NCI-H2227 treated with DMSO at 0.1 percent for 48 hours (cell line): ENCODE results near the gene PSMB5.

Source experiments
- DNase-seq: peaks from one replicate; lab custom pipeline; 2025; lab: John Stamatoyannopoulos, UW

The PSMB5 gene

DNA sequence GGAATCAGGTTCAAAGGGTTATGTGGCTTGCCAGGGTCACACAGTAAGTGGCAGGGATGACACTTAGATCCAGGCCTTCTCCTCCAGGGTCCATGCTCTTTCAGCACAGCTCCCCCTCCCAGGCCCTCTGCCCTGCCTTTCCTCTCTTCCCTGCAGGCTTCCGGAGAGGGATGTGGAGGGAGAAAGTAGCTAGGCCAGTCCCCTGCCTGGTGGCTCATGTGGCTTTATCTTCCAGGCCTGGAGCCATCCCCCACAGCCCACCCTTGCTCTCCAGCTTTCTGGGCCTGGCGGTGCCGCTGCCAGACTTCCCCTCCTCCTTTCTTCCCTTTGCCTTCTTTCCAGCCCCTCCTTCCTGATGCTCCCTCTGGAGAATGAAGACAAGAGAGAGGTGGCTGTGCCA, 9.1 kb upstream of the PSMB5 start:
- no peak for DNase-seq

DNA sequence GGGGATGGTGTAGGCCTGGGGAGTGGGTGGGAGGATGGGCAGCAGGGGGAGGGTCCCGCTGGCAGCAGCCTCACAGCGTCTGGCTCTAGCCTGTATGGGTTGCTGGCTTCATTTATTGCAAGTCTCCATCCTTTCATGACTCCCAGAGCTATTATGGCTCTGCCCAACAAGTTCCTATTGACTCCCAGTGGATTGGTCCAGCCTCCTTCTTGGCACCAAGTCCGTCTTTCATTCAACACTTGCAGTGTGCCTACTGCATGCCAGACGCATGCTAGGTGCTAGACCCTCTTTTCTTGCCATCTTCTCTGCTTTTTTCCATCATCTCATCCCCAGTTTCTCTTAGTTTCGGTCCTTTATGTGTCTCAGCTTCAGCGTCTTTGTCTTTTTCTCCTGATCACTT, 8.4 kb upstream of the PSMB5 start:
- DNase-seq = no peak

DNA sequence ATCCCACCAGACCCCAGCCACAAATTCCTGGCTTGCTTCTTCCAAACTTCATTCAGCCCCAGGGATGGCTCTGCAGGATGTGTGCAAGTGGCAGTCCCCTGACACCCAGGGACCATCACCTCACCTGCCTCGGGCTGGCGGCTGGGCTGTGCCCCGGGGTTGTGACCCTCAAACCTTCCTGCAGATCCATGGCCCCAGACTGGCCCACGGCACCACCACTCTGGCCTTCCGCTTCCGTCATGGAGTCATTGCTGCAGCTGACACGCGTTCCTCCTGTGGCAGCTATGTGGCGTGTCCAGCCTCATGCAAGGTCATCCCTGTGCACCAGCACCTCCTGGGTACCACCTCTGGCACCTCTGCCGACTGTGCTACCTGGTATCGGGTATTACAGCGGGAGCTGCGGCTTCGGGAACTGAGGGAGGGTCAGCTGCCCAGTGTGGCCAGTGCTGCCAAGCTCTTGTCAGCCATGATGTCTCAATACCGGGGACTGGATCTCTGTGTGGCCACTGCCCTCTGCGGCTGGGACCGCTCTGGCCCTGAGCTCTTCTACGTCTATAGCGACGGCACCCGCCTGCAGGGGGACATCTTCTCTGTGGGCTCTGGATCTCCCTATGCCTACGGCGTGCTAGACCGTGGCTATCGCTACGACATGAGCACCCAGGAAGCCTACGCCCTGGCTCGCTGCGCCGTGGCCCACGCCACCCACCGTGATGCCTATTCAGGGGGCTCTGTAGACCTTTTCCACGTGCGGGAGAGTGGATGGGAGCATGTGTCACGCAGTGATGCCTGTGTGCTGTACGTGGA, 7.7 kb upstream of the PSMB5 start, which contains the start of gene PSMB11:
PSMB11 (plus strand) TSS at position 51 of the 804 bp plus-strand sequence; CDS start at position 65, 14 bp downstream.
- no peak for DNase-seq

DNA sequence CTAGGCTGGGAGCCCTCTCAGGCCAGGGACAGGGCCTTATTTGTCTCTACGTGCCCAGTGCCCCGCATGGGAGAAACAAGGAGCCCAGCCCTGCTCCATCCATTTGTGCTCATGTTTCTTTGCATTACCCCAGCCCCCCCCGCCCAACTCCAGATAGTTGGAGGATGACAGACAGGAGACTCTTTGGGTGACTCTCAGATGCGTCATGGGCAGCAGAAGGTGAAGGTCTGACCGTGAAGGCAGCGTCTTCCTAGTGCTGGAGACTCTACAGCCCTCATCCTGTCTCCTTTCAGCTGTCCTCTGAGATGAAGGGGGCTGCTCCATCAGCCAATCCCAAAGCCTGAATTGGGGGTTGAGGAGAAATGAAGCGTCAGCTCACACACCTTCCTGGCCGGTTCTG, 7.0 kb upstream of the PSMB5 start:
- no peak for DNase-seq

DNA sequence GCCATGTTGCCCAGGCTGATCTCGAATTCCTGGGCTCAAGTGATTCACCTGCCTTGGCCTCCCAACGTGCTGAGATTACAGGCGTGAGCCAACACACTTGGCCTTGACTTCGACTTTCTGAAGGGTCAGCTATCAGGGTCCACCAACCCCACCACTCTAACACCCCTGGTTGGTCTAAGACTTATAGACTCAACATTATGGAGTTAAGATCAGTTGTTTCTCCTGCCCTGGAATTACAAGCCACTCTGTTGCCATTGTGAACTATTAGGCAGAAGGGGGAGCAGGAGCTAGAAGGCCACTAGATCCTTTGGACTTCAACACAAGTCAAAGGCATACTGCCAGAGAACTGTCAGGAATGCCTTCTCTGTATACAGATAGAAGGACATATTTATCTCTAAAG, 5.4 kb upstream of the PSMB5 start:
- no peak for DNase-seq

DNA sequence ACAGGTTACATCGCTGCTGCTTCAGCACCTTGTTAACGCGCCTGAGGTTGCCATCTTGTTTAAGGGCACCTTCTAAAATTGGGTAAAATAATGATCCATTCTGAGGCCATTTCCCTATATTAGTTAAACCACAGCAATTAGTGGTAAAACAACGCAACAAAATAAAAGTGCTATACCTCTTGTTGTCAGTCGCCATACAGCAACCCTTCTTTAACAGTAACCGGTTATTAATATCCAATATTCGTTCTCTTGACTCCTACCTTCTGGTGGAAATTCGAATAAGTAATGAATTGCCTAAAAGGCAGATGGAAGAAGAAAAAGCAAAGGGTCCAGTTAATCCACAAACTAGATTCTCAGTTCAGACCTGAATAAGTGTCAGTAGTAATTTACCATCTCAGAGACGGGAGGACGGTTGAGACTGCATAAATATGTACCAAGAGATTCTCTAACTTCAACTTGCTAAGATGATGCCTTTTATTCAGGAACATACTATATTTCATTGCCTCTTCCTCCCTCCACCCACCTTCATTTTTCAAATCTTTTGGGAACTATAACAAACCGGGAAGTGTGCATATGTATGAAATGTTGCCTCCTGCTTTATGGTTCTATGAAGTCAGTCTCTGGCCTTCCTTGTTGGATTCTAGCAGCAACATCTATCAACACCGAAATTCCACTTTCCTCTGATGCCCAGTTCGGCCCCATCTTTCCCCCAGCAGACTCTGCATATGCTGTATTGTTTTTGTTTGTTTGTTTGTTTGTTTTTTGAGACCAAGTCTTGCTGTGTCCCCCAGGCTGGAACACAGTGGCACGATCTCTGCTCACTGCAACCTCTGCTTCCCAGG, 824 bp upstream of the PSMB5 start:
- no peak for DNase-seq

DNA sequence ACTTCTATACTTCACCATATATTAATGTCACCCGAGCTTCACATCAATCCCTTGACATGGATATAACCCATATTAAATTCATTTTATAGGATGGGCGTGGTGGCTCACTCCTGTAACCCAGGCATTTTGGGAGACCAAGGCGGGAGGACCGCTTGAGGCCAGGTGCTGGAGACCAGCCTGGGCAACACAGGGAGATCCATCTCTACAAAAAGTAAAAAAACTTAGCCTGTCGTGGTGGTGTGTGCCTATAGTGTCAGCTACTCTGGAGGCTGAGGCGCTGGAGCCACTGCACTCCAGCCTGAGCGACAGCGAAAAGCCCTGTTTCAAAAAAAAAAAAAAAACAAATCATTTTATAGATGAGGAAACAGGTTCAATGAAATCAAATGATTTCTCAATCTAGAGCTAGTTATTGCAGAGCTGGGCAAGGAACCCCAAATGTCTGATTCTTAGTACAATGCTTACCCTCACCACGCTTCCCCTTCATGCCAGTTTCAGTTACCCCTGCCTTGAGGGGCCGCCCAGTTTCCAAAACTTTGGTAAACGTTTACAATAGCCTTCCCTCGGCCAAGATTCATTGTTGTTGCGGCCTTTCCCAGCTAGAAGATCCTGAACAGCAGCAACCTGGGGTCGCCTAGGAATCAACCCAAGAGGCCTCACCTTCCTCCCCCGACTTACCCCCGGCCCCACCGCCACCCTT, 751 bp downstream of the PSMB5 start:
- no peak for DNase-seq

DNA sequence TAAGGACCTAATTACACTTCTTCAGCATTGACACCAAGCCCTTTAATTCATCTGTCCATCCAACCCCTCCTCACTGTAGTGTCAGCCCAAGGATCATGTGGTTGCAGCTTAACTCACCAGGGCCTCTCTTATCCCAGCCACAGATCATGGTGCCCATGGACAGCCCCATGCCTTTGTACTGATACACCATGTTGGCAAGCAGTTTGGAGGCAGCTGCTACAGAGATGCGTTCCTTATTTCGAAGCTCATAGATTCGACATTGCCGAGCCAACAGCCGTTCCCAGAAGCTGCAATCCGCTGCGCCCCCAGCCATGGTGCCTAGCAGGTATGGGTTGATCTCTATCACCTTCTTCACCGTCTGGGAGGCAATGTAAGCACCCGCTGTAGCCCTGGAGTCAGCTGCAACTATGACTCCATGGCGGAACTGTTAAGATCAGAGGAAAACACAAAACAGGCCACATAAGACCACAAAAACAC, 1.4 kb downstream of the PSMB5 start:
- no peak for DNase-seq

DNA sequence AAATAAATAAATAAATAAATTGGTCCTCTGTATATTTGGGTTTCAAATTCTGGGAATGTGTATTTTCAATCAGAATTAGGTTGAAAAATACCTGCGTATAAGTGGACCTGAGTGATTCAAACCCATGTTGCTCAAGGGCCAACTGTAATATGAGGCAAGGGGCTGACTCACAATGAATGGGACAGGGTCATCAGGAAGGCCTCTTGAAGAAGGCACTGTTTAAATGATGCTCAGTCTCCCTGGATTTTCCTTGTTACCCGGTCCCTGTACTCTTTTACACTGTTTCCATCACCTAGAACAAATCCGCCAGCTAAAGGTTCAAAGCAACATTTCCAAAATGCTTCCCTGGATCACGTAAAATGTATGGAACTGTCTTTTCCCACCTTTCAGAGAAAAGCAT, 3.8 kb downstream of the PSMB5 start:
- no peak for DNase-seq

DNA sequence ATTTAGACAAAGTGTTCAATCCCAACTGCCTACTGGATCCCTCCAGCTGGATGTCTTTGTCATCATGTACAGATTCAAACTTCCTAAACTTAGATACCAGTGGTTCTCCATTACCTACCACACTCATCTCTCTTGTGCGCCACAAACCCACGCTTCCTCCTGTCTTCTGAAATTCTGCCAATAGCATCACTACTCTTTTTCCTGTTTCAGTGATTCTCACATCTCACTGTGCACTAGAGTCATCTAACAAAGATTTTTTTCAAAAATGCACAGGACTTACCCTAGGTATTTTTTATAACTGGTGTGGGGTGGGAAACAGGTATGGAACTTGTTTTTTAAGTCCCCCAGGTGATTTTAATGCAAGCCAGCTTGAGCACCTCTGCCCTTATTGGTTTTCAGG, 5.9 kb downstream of the PSMB5 start:
- no peak for DNase-seq

DNA sequence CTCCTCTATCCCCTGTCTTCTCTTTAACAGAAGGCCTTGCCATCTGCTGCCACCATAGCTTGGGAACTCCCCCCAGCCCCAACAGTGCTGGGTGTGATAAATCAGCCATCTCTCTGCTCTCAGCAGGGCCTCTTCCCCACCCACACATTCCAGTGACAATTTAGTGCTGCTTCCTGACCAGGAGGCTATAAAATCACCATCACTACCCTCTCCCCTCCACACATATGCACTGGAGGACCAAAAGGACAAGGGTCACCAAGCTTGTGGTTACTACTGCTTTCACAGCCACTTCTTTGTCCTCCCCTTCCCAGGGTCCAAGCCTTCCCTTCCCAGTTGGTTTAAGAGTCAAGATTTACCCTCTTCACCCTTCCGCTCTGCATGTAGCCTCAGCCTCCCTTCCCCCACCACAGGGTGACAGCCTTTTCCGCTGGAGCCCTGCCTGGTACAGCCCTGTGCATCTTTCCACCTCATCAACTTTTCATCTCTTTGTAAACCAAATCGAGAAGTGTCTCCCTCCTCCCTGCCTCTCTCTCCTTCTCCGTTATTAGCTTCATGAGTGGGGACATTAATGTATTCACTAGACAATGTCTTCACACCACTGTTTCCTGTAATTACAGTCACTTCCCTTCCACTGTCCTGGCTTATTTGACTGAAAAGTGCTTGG, 9.4 kb downstream of the PSMB5 start:
- DNase-seq = peak; percentile 74

DNA sequence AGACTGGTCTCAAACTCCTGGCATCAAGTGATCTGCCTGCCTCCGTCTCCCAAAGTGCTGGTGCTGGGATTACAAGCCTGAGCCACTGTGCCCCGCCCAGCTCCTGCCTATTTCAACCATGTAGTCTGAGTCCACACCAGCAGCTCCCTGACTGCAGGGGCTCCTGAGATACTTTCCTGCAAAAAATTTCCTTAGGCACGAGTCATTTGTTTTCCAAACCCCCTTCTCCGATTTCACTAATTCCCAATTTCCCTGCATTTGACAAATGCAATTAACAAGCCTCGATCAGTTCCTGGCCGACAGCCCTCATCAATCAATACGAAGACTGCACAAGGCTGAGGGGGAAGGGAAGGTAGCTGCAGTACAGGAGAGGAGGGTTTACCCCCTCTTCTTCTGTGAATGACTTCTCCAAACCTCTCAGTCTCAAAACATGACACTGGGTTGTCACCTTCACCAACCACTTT, 10.1 kb downstream of the PSMB5 start:
- DNase-seq = no peak

DNA sequence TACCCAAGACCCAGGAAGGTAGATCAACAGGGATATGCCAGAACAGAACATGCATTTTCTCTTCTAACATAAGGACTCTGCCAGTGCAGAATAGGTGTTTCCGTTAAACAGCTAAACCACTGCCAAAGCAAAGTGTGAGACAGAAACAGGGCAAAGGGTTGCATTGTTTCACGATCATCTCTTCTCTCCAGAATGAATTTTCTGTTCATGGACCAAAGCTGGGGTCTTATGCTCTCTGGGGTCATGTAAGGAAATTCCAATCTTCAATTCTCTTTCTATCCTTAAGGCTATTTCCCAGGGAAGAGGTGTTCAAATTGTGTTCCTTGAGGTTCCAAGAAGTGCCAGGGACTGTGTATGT, 10.9 kb downstream of the PSMB5 start:
- no peak for DNase-seq

DNA sequence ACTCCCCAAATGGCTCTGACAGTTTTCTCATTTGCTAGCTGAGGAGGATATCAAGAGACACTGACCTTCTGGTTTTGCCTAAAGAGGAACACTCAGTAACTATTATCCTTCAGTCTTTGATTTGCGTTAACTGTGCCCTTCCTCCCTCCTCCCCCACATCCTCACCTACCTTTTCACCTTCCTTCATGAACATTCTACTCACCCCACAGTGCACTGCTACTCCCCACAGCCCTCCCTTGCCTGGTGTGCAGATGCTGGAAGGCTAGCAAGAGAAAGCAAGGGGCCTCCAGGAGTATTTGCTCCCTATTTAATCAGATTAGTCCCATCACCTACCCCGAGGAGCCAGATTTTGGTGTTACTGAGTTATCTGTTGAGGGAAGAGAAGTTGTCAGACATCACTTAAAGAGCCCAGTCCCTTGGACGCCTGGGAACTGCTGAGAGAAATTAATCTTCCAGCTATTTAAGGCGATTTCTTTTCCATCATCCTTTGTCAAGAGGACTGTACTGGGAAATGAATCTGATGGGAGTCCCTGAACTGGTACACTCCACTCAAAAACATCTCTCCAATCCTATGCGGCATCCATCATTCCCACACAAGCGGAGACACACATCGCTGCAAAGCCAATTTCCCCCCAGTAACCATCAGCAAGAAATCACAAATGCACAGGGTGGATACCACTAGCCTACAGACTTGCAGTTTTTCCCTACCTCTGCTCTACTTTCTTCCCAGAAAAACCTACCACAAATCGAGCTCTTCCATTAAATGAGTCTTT, 11.5 kb downstream of the PSMB5 start:
- DNase-seq = no peak

DNA sequence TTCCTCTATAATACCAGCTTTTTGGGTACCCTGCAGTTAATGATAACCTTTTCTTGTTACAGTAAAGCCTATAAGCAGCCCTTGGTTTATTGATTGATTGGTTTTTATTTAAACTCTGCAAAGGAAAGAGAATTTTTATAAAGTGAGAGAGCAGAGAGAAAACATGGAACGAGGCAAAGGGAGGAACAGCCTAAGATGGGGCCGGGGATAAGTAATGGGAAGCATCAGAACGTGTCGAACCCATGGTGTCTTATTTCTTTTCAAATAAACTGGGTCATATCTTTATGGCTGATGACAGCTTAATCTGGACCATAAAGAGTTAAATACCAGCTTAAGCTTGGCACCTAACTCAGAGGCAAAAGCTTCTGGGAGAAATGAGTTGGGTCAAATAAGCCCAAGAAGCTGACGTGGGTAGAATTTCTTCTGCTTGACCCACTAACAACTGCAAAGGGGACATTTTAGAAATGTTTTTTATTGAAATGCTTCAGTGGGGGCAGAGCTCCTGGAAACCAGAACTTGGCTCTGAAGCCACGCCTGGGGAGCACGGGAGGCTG, 12.7 kb downstream of the PSMB5 start:
- no peak for DNase-seq

DNA sequence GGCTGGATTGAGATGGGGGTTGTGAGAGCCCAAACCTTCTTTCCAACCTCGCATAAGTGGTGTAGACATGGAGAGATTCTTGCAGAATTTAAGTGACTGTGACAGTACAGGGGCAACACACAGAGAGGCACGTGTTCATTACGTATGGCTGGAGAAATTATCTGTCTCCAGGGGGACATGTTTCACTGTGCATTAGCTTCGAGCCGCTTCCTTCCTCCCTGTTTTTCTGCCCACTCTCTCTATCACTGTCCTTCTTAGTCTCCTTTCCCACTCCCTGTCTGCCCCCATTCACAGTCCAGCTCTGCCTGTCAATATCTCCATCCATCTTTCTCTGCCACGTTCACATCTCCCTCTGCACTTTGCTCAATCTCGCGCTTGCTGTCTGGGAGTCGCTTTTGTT, 13.3 kb downstream of the PSMB5 start:
- DNase-seq = no peak

DNA sequence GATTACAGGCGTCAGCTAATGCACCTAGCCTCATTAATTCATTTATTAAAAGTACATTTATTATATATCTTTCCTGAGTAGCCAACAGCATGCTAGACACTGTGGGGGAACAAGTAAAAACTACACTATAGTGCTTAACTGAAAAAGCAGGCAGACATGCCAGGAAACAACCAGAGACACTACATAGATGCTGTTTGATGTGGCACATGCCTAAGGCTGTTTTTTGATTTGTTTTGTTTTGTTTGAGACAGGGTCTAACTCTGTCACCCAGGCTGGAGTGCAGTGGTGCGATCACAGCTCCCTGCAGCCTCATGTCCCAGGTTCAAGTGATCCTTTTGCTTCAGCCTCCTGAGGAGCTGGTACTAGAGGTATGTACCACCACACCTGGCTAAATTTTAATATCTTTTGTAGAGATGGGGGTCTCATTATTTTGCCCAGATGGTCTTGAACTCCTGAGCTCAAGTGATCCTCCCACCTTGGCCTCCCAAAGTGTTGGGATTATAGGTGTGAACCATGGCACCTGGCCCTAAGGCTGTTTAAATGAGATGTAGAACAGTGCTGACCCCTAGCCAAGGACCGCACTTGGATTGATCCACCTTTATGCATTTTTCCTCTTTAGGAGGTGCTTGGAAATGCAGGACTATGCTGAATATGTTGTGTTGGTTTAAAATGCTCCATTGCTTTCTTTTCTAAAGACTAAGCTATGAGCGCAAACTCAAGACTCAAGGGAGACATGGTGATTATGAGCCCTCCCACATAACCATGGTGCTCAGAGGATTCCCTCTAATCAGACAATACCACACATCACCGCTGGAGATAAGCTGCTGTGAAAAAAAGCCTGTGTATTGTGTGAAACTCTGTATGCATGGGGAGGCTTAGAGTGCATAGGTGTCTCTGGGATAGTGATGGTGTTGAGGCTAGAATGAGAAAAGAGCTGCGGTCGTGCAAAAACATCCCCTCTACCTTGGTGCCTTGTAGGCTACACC, 14.3 kb downstream of the PSMB5 start:
- DNase-seq = no peak

DNA sequence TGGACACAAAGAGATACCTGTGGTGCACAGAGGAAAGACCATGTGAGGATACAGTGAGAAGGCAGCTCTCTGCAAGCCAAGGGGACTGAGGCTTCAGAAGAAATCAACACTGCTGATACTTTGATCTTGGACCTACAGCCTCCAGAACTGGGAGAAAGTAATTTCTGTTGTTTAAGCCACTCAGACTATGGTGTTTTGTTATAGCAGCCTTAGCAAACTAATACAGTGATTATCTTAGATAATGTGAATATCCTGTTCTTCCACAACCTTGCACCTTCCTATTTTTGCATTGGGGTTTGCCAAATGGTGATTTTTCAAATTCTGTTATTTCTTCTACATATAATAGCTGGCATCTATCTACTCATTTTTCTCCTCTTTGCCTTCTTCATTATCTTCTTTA, 16.6 kb downstream of the PSMB5 start:
- DNase-seq = no peak

DNA sequence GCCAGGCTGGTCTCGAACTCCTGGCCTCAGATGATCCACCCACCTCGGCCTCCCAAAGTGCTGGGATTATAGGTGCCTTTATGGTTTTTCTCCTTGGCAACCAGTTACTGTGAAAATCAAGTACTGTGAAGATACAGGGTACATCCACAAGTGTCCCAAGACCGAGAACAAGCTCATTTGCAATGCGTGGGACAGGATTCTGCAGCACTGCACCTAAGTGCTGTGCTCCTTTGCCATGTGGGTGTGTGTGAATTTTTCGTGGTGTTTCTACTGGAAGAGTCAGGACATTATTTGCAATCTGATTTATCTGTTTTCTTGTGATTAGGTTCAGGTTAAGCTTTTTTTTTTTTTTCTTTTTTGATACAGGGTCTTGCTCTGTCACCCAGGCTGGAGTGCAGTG, 17.6 kb downstream of the PSMB5 start:
- no peak for DNase-seq

DNA sequence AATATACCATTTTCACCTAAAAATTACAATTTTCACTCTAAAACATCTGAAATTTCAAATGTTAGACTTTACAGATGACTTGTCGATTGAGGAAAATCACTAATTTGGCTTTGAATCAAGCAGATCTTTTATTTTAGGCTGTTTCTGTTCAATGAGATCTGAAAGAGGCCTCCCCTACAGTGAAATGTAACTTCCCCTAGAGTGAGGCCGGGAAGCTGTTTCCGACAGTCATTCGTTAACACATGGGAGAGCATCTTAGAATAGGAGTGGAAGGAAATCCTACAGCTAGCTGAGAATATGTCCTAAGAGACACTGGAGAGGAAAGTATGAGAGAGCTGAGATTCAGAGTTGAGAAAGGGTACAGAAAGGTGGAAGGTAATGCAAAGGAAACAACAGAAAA, 19.1 kb downstream of the PSMB5 start:
- DNase-seq = no peak
